Measurements from ENCODE around the gene NANOS3.
"Not testable (repeated sequence)": the region's sequence is repeated elsewhere in the genome, so short reads cannot be mapped to it uniquely, and the experiment has no call there.

Gene NANOS3

GRCh38 chr19:13849991-13850909 lies 26.7 kb upstream of the NANOS3 start:
- Histone ChIP-seq H3K79me2 (ENCODE audit: control insufficient read depth, low read length) (no peaks in the 10 kb centered on the region), H3K4me1 (ENCODE audit: control insufficient read depth, low read length) (peaks cover 40% of the 10 kb centered on the region), H3K27ac (ENCODE audit: low read depth, low read length) (no peak overlapping the region), H3K4me2 (ENCODE audit: low read length) (peak overlapping the region; percentile 45), H3K9me3 (ENCODE audit: control insufficient read depth, insufficient read depth, low read length) (no peaks in the 10 kb centered on the region), H3K27me3 (ENCODE audit: control insufficient read depth, low read length) (no peaks in the 10 kb centered on the region), H4K20me1 (ENCODE audit: control insufficient read depth, insufficient read depth, low read depth, low read length) (no peaks in the 10 kb centered on the region), H3F3A (ENCODE audit: control insufficient read depth, insufficient read depth) (peaks cover 22% of the 10 kb centered on the region), H3K9me2 (replicated peaks; ENCODE audit: control insufficient read depth, low read length) (no peaks in the 10 kb centered on the region), H3K36me3 (ENCODE audit: control insufficient read depth, low read length) (no peaks in the 10 kb centered on the region), H3K4me3 (ENCODE audit: low read length) (peak overlapping the region; percentile 25; the same call in 1 of the 2 replicates)
- TF ChIP-seq CTCF (IDR thresholded peaks at IDR 0.05; ENCODE audit: low read depth, low read length, poor library complexity, severe bottlenecking), result no peak
- TF ChIP-seq EZH2phosphoT487 (IDR thresholded peaks at IDR 0.05; ENCODE audit: borderline replicate concordance, low read length), result no peak

GRCh38 chr19:13850910-13851733 lies 25.8 kb upstream of the NANOS3 start:
- no peaks in the 10 kb centered on the region for H3K27me3 ChIP-seq (ENCODE audit: control insufficient read depth, low read length)
- TF ChIP-seq EZH2phosphoT487 (IDR thresholded peaks at IDR 0.05; ENCODE audit: borderline replicate concordance, low read length) (no peak), CTCF (IDR thresholded peaks at IDR 0.05; ENCODE audit: low read depth, low read length, poor library complexity, severe bottlenecking) (no peak)
- H4K20me1 ChIP-seq (ENCODE audit: control insufficient read depth, insufficient read depth, low read depth, low read length), result no peaks in the 10 kb centered on the region
- H3K79me2 ChIP-seq (ENCODE audit: control insufficient read depth, low read length), result no peaks in the 10 kb centered on the region
- peaks cover 33% of the 10 kb centered on the region for H3K4me1 ChIP-seq (ENCODE audit: control insufficient read depth, low read length)
- peaks cover 18% of the 10 kb centered on the region for H3F3A ChIP-seq (ENCODE audit: control insufficient read depth, insufficient read depth)
- no peak overlapping the region for H3K27ac ChIP-seq (ENCODE audit: low read depth, low read length)
- no peak overlapping the region for H3K4me2 ChIP-seq (ENCODE audit: low read length)
- H3K36me3 ChIP-seq (ENCODE audit: control insufficient read depth, low read length), result no peaks in the 10 kb centered on the region
- H3K4me3 ChIP-seq (ENCODE audit: low read length), result no peak overlapping the region
- H3K9me2 ChIP-seq (replicated peaks; ENCODE audit: control insufficient read depth, low read length), result no peaks in the 10 kb centered on the region
- H3K9me3 ChIP-seq (ENCODE audit: control insufficient read depth, insufficient read depth, low read length), result no peaks in the 10 kb centered on the region

- not testable (repeated sequence) for H3K27ac ChIP-seq (ENCODE audit: low read depth, low read length); H3K9me3 ChIP-seq (ENCODE audit: control insufficient read depth, insufficient read depth, low read length); H3K9me2 ChIP-seq (replicated peaks; ENCODE audit: control insufficient read depth, low read length); H3K4me2 ChIP-seq (ENCODE audit: low read length); H3K79me2 ChIP-seq (ENCODE audit: control insufficient read depth, low read length); H3K27me3 ChIP-seq (ENCODE audit: control insufficient read depth, low read length); H4K20me1 ChIP-seq (ENCODE audit: control insufficient read depth, insufficient read depth, low read depth, low read length); H3K36me3 ChIP-seq (ENCODE audit: control insufficient read depth, low read length); H3K4me3 ChIP-seq (ENCODE audit: low read length)
- Histone ChIP-seq H3F3A (ENCODE audit: control insufficient read depth, insufficient read depth) (peaks cover 18% of the 10 kb centered on the region), H3K4me1 (ENCODE audit: control insufficient read depth, low read length) (peaks cover 27% of the 10 kb centered on the region)
These were observed 25.2 kb upstream of the NANOS3 start for GRCh38 chr19:13851734-13852114.

GRCh38 chr19:13852171-13852707 lies 24.7 kb upstream of the NANOS3 start:
- H3K9me3 ChIP-seq (ENCODE audit: control insufficient read depth, insufficient read depth, low read length); H3K4me2 ChIP-seq (ENCODE audit: low read length); H3K36me3 ChIP-seq (ENCODE audit: control insufficient read depth, low read length); H3K27ac ChIP-seq (ENCODE audit: low read depth, low read length); H3K4me3 ChIP-seq (ENCODE audit: low read length); H4K20me1 ChIP-seq (ENCODE audit: control insufficient read depth, insufficient read depth, low read depth, low read length); H3K9me2 ChIP-seq (replicated peaks; ENCODE audit: control insufficient read depth, low read length); H3K79me2 ChIP-seq (ENCODE audit: control insufficient read depth, low read length); H3K27me3 ChIP-seq (ENCODE audit: control insufficient read depth, low read length): not testable (repeated sequence)
- Histone ChIP-seq H3K4me1 (ENCODE audit: control insufficient read depth, low read length) (peaks cover 22% of the 10 kb centered on the region), H3F3A (ENCODE audit: control insufficient read depth, insufficient read depth) (peaks cover 15% of the 10 kb centered on the region)

Measured in DOHH2 (cell line).